Iris pigment epithelial cell (primary cell): ENCODE data around the gene SLC22A6.

Experiments used
- DNase-seq: peaks from one replicate; pipeline ENCODE4 v3.0.0-alpha.2; 2011; ENCODE audit warnings: low read depth

SLC22A6 gene

DNA sequence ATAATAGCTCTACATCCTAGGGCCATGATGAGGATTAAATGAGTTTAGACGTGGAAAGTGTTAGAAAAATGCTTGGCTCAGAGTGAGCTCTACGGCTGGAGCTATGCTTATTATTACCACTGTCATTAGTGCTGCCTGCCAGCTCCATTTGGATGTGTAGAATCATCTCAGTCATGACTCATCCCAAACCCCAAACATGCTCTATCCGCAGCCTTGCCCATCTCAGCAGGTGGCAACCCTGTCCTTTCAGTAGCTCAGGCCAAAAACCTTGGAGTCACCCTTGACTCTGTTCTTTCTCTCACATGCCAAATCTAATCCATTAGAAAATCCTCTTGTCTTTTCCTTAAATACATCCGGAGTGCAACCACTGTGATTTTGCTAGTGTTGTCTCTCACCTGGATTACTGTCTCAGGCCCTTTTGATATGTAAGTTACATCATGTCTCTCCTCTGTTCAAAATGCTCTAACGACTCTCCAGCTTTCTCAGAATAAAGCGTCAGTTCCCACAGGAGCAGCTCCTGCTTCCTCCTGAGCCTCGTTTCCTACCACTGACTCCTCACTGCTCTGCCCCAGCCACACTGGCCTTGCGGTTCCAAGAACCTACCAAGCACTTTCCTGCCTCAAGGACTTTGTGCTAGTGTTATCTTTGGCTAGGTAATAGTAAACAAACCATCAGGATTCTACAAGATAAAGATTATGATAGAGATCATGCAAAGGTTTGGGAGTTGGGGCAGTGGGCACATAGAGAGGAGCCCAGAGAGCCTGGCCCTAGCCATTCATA lies 53.1 kb downstream of the SLC22A6 start:
- no peak for DNase-seq

GRCh38 chr11:62930666-62931065 lies 54.1 kb downstream of the SLC22A6 start:
- DNase-seq = no peak

DNA sequence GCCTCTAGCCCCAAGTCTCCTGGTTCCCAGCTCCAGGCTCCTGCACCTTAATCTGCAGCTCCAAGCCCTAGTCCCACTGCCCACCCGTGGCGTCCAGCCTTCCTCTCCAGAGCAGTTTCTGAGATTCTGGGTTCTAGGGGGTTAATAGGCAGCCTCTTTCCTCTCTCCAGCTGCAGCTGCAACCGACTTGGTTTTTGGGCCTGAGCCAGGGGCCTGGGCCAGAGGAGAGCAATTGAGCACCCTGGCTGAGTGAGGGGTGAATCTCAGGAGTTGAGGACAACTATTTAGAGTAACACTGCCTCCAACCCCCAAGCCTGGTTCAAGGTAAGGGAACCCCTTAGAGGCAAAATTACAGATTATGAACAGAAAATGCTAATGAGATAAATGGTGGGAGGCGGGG lies 54.6 kb downstream of the SLC22A6 start:
- no peak for DNase-seq

DNA sequence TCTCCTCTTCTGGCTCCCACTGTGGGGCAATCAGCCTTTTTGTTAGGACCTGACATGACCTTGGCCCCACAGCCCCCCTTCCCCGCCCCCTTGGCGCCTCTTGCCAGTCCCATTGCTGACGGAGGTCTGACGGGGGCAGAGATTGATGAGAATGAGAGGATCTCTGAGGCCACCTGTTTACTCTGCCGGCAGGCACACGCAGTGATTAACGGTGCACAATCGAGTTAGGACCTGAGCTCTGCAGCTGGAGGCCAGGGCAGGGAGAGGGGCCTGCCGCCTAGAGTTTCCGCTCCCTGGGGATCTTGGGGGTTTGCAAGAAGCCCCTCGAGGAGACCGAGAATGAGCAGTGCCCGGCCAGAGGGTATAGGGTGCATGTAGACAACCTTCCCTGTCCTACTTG lies 56.8 kb downstream of the SLC22A6 start:
- DNase-seq = no peak

GRCh38 chr11:62926680-62927455 lies 57.9 kb downstream of the SLC22A6 start:
- no peak for DNase-seq
